Left renal pelvis (tissue), 4 donors: Measurements from ENCODE around the gene ERGIC3. TPM values are rescaled to one million over a fixed set of nuclear protein-coding genes. Genes with fewer than 3 reads are reported as not detected.

Source experiments
- DNase-seq, 4 donors: peaks; one replicate each; pipeline ENCODE4 v3.0.0-alpha.2; 2013; ENCODE audit warnings: low read depth in 4 of 4, low spot score in 3 of 4
- polyA plus RNA-seq, 4 donors: library from polyadenylated mRNA; unstranded; fragments of 120-200 nt; gene quantifications; one replicate each; pipeline ENCODE4 v1.2.1, GENCODE V29; 2013; ENCODE audit not compliant: insufficient read length in 4 of 4

The ERGIC3 gene
- polyA plus RNA-seq, 4 donors, result 279 to 362 (median 318) TPM

GRCh38 chr20:35560105-35560511 is 18.2 kb downstream of the ERGIC3 start:
- no peak for DNase-seq

DNA sequence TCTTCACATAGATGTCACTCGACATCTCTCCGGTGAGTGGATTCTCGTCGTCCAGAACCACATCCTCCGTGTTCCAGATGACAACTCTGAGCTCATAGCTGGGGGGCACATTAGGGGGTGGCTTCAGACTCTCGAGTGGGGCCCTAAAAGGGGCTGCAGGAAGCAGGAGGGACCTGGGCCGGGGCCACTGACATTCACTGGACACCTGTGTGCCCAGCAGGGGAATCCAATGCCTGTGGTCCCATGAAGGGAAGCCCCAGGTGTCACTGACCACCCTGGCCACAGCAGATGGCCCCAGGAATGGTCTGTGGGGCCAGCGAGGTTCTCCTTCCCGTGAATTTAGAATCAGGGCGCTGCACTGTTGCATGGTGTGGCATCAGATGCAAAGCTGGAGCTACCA is 18.7 kb downstream of the ERGIC3 start:
- no peak for DNase-seq

GRCh38 chr20:35561268-35561667 is 19.4 kb downstream of the ERGIC3 start:
- no peak for DNase-seq

DNA sequence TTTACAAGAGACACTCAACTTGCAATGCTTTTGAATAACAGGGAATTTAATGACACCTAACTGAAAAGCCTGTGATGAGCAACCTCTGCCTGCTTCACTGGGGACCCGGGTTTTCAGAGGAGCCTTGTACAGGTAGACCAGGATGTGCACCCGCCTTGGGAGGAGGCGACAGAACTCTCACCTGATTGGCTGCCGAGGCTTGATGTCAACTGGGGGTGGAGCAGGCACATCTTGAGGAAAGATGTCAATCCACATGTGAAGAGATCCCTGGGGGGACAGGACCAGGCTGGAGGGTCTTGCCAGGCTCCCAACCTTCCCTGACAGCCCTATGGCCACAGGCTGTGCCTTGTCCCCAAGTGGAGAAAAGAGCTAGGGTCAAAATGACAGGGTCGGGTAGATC is 19.8 kb downstream of the ERGIC3 start:
- no peak for DNase-seq

DNA sequence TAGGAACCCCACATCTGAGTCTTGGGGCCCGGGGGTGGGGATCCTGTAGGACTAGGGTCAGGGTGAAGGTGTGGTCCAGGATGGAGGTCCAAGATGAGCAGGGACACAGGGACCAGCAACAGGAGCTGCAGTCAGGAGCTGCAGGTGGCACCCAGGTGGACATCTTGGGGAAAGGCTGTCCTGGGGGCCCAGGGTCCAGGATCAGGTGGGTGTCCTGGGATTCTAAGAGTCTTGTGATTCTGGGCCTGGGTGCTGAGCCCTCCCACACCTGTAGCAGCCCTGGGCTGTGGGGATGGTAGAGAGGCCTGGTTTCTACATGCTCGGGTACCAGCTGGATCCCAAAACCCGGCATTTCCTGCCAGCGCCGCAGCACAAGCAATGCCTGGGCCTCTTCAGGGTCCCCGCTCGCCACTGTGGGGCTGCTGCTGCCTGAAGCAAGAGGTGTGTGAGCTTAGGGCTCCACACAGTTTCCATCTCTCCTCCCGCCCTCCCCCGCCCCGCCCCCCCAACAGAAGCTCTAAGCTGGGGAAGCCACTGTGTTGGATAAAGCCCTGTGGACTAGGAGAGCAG is 20.7 kb downstream of the ERGIC3 start:
- no peak for DNase-seq

GRCh38 chr20:35563834-35564233 is 22.0 kb downstream of the ERGIC3 start:
- DNase-seq, result no peak

DNA sequence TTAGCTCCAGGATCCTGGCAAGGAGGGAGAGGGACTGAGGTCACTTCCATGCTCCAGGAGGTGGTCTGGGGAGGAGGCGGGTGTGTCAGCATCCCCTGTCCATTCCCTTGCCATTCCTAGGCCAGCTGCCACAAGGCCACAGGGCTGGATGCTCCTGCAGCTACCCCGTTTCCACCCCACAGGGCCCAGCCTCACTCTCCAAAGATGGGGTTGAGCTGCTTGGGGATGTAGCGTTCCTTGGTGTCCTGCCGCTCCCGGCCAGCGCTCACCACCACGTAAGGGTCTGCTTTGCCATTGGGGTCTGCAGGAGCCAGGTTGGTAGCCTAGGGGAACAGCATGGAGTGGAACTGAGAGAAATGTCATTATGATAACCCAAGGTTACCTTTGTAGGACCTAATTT is 23.0 kb downstream of the ERGIC3 start:
- no peak for DNase-seq

- DNase-seq, result no peak
These were observed 26.8 kb downstream of the ERGIC3 start for GRCh38 chr20:35568645-35569044.

GRCh38 chr20:35571555-35571954 is 29.7 kb downstream of the ERGIC3 start:
- DNase-seq, result no peak

DNA sequence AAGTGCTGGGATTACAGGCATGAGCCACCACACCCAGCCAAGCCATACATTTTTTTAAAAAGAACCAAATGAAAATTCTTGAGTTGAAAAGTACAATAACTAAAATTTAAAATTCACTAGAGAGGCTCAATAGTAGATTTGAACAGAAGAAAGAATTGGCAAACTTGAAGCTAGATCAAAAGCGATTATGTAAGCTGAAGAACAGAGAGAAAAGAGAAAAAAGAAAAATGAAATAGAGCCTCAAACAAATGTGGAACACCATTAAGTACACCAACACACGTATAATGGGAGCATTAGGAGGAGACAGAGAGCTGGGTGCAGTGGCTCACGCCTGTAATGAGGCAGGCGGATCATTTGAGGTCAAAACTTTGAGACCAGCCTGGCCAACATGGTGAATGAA is 31.0 kb downstream of the ERGIC3 start:
- DNase-seq, result no peak

GRCh38 chr20:35575958-35576357 is 34.1 kb downstream of the ERGIC3 start:
- DNase-seq, result no peak

GRCh38 chr20:35576816-35577215 is 34.9 kb downstream of the ERGIC3 start:
- DNase-seq, result no peak

DNA sequence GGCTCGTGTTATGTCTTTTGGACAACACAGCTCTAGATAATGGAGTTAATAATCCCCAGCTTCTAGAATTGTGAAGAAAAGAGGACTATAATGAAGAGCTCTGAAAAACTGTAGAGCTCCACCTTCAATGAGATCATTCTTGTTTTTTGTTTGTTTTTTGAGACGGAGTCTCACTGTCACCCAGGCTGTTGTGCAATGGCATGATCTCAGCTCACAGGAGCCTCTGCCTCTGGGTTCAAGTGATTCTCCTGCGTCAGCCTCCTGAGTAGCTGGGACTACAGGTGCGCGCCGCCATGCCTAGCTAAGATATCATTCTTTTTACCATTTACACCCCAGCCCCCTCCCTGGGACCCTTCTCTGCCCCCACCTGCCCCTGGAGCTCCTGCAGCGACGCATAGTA is 36.6 kb downstream of the ERGIC3 start:
- DNase-seq, result no peak

DNA sequence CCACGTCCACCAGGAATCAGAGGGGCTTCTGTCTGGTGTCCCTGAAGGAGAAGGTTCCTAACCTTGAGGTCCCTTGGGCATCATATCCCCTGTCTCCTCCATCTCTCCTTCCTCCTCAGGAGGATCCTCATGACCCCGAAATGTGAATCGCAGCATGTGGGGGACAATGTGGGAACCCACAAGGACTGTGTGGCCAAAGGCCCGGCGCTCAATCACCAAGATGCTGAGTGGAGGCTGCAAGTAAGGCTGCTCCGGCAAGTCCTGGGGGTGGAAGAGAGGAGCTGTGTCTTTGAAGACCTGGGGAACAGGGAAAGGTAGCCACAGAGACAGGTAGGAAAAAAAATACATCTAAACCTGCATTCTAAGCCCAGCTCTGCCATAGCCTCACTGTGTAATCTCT is 37.3 kb downstream of the ERGIC3 start:
- no peak for DNase-seq

DNA sequence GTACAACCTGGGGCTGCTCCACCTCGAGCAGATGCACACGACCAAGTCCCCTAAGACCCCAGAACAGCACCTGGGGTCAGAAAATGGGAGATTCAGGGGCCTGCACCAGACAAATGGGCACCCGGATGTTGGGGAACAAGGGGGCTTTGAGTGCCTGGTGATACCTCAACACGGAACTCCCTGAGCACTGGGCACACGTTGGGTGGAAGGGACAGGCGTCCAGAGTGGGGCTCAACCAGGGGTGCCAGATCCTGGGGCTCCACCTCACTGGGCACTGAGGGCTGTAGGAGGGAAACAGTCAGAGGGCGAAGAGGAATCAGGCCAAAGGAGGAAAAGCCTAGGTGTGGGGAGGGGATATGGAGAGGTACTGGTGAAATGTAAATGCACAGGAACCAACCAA is 40.3 kb downstream of the ERGIC3 start:
- no peak for DNase-seq

DNA sequence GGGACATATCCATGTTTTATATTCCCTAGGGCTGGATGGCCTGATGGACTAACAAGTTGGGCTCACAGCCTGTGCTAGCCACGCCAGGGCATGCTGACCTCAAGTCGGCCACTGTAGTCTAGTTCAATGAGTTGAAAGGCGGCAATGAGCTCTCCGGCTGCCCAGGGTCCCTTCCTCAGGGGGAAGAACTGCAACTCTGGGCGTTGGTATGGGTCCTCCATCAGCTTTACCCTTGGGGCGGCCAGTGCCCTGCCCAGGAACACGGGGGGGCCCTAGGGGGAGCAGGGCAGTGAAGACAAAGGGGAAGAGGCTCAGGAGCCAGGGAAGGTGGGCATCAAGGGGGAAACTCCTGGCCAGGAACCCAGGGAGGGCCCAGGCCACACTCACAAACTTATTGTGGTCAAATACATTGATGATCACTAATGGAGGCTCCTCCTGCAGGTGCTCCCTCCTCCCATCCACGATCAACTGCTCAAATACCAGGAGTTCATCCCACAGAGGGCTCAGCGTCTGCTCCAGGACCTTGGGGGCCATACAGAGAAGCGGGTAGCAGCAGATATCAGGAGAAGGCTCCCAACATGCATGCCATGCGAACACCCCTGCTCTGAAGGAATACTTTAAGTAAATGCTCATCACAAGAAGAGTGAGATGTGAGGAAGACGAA is 41.0 kb downstream of the ERGIC3 start:
- DNase-seq, result no peak

DNA sequence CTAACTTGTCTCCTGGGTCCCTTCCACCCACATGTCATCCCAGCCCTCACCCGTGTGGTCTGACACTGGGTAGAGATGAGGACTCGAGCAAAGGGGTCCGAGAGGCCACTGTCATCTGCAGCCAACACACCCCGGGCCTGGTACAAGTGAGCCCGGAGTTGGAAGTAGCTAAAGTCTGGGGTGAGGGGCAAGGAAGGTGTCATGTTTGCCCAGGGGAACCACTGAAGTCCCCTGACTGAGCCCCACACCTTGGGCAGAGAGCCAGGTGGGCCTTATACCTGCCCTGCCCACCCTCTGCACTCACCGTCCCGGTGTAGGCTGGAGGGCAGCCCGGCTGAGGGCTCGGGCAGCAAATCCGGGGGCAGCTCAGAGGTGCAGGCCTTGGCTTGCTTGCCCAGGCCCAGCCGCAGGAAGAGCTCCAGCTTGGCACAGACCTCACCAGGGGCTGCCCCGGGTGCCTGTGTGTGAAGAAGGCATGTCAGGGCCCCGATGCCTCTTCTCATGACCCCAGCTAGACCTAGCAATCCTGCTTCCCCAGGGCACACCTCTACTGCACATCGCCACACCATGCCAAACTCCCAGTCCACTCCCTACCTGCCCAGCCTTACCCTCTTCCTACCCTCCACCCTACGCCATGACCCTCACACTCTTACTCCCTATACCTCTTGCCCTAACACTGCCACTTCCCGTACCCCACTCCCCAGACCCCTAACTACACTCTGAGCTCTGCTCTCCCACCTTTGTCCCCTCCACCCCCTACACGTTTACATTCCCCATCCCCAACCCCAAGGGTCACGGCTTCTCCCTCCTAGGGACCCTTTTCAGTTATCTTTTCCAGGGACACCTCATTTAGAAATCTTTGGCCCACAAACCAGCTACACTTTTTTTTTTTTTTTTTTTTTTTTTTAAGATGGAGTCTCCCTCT is 42.0 kb downstream of the ERGIC3 start:
- DNase-seq, result no peak

DNA sequence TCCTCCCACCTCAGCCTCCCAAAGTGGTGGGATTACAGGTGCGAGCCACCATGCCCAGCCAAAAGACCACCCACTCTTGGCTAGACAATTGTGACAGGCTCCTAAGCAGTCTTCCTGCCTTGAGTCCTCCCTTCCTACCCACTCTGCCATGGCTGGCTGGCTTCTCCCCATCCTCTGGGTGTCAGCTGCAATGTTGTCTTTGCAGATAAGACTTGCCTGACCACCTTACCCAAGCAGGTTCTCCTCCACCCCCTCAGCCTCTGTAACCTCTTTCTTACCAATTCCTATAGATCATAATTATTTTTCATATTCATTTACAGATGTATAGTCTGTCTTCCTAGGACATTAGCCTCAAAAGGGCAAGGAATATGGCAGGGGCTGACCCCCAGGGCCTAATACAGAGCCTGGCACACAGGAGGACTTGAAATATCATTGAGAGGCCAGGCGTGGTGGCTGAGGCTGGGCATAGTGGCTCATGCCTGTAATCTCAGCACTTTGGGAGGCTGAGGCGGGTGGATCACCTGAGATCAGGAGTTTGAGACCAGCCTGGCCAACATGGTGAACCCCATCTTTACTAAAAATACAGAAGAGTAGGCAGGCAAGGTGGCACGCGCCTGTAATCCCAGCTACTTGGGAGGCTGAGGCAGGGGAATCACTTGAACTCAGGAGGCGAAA is 45.0 kb downstream of the ERGIC3 start:
- DNase-seq, result no peak

DNA sequence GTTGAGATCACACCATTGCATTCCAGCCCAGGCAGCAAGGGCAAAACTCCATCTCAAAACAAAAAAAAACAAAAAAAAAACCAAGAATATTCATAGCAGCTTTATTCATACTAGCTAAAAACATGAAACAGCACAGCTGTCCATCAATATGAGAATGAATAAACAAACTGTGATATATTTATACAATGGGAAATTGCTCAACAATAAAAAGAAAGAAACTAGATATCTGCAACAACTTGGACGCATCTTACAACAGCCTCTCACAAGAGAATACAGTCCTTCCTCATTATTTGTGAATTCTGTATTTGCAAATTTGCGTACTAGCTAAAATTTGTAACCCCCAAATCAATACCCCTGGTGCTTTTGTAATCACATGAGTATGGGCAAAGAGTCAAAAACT is 45.6 kb downstream of the ERGIC3 start:
- no peak for DNase-seq

- DNase-seq, result no peak
These were observed 46.5 kb downstream of the ERGIC3 start for GRCh38 chr20:35588397-35588796.

- DNase-seq, result no peak
These were observed 50.6 kb downstream of the ERGIC3 start for GRCh38 chr20:35592339-35592974.
